Astrocyte of the hippocampus (primary cell): ENCODE results near the gene RXRG.
A peak's percentile ranks its signal among the peaks of the same experiment; 100 is the strongest.

ENCODE experiments used
- DNase-seq: peaks from one replicate; pipeline ENCODE4 v3.0.0; 2011; ENCODE audit warnings: low read depth, low spot score

The RXRG gene

GRCh38 chr1:165369255-165369848 is 75.6 kb downstream of the RXRG start:
- peak; percentile 50 for DNase-seq

GRCh38 chr1:165367375-165367993 is 77.4 kb downstream of the RXRG start:
- DNase-seq, result peak; percentile 80

GRCh38 chr1:165365341-165365740 is 79.6 kb downstream of the RXRG start:
- no peak for DNase-seq

- DNase-seq, result no peak
Observed at GRCh38 chr1:165364568-165365133, 80.3 kb downstream of the RXRG start.

GRCh38 chr1:165356876-165357275 is 88.0 kb downstream of the RXRG start:
- no peak for DNase-seq

- peak; percentile 39 for DNase-seq
Observed at GRCh38 chr1:165355977-165356811, 88.7 kb downstream of the RXRG start, which contains the start of gene LMX1A. Gene LMX1A (minus strand): TSS chr1:165356715. CDS start chr1:165355559, 1,156 bp downstream.

GRCh38 chr1:165355139-165355976 is 89.6 kb downstream of the RXRG start:
- DNase-seq, result no peak

GRCh38 chr1:165354739-165355138 is 90.2 kb downstream of the RXRG start:
- DNase-seq, result no peak

- DNase-seq, result no peak
Observed at GRCh38 chr1:165353731-165354671, 90.9 kb downstream of the RXRG start.

- DNase-seq, result no peak
Observed at GRCh38 chr1:165352442-165353293, 92.3 kb downstream of the RXRG start.

- no peak for DNase-seq
Observed at GRCh38 chr1:165351863-165352441, 93.0 kb downstream of the RXRG start.
